AG08396 (cell line): Measurements from ENCODE around the gene ATL2.
A peak's percentile ranks its signal among the peaks of the same experiment; 100 is the strongest.
"Not testable (repeated sequence)": the region's sequence is repeated elsewhere in the genome, so short reads cannot be mapped to it uniquely, and the experiment has no call there.

Experiments
- DNase-seq: peaks from one replicate; pipeline ENCODE4 v3.0.0; 2012; ENCODE audit warnings: low spot score, mixed read lengths

ATL2 gene

GRCh38 chr2:38390947-38391346 lies 13.9 kb upstream of the ATL2 start:
- no peak for DNase-seq

DNA sequence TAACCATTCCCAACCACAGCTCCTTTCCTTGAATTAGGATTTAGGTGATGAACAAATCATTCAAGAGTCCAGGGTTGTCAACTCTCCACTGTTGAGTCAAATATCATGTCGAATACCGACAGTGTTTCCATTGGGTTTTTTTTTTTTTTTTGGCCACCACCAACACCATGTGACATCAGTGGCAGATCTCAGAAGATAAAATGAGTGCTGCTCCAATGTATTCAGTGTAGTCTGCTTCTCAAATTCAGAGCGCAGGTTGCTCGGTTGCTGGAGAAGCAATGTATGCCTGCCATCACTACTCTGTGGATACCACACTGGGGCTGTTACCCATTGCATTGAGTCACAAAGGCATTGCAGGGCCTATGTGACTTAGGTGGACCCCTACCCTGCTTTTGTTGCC lies 10.8 kb upstream of the ATL2 start:
- no peak for DNase-seq

DNA sequence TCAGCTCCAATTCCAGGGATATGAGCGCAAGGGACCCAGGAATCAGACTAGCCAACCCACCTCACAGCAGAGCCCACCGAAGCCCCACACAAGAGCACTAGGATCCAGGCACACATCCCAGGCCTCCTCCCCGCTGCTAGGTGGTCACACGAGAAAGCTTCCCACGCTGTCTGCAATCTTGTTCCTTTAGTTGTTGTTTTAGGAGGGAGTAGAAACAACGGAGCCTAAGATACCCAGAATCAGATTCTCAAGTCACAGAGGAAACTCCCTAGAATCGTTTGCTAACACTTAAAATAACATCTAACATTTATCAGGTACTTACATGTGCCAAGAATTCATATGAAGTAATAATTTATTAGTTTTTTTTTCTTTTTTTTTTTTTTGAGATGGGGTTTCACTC lies 9.7 kb upstream of the ATL2 start:
- no peak for DNase-seq

DNA sequence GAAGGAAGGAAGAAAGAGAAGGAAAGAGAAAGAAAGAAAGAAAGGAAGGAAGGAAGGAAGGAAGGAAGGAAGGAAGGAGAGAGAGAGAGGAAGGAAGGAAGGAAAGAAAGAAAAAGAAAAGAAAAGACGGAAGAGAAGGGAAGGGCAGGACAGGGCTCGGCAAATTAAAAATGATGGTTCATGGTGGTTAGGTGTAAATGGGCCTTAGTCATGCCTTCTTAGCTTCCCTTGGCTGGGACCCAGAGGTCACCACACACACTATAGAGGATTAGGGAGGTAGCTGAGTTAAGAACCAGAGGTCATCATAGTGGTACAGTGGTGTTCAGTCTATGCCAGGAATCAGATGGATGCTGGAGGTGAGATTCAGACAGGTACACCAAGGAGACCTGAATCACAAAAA lies 9.3 kb upstream of the ATL2 start:
- no peak for DNase-seq

GRCh38 chr2:38384338-38384737 lies 7.3 kb upstream of the ATL2 start:
- DNase-seq, result no peak

DNA sequence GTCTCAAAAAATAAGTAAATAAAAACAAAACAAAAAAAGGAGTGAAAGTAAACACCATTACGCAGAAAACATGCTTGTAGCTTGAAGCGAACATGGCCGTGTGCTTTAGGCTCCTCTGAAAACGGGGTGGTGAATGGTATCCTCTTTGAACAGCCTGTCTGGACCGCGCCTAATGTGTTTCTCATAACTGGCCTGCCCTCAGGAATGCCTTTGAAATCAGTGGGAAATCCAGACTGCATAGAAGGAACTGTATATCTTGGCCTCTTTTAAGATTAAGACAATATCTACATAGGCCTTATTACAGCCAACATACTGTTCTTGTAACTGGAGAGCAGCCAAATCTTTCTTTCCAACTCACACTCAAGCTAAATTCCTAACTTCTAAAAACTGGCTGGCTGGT lies 6.7 kb upstream of the ATL2 start:
- not testable (repeated sequence) for DNase-seq

DNA sequence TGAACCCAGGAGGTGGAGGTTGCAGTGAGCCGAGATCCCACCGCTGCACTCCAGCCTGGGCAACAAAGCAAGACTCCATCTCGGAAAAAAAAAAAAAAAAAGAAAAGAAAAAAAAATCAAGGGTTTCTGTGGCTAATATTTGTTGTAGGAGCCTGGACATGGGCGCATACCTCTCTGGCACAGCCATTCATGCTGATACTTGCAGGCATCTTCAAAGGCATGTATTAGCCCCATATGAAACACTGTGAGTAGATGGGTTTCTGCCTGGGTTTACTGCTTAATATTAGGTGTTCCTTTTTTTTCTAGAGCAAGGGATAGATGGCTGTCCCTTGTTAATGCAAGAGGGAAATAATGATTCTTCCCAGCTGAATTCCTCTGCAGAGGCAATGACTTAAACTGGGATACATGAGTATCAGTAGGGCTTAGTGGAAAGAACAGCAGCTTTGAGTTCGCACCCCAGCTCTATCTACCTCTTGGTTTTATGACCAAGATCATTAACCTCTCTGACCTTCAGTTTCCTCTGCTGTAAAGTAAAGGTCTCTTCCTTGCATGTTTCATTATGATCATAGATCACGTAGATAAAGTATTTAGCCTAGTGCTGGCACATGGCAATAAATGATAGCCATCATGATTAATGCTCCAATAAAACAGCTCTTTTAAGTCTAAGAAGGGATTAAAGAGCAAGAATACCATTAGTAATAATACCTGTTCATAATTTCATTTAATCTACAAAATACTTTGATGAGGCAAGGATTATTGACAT lies 4.5 kb upstream of the ATL2 start:
- DNase-seq, result no peak

- no peak for DNase-seq
These were observed 3.5 kb upstream of the ATL2 start for GRCh38 chr2:38380397-38381130.

DNA sequence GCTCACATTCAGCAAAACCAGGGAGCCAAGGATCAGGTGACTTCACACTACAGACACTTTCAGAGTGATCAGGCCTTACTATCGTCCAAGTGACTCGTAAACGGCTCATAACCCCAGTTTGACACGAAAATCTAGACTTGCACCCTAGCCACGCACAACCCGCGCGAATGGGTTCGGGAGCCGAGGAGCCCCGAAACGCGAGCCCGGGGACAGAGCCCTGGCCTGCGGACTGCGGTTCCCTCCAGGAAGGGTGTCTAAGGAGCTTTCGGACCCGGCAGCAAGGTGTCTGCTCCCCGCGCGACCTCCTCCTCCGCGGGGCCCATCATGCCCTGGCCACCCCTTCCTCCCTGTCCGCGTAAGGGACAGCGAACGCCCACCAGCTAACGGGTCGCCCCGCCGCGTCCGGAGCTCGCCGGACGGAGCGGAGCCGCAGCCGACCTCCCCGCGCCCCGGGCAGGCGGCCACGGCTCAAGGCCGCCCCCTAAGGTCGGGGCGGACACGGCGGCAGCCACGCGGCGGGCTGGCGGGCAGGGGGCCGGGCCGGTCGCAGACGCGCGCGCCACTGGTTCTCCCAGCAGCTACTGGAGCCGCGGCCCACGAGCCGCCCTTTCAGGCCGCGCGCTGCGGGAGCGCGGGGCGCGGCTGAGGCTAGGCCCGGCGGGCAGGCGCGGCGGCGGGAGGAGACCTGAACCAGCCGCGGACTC lies 575 bp downstream of the ATL2 start:
- peak; percentile 91 for DNase-seq

DNA sequence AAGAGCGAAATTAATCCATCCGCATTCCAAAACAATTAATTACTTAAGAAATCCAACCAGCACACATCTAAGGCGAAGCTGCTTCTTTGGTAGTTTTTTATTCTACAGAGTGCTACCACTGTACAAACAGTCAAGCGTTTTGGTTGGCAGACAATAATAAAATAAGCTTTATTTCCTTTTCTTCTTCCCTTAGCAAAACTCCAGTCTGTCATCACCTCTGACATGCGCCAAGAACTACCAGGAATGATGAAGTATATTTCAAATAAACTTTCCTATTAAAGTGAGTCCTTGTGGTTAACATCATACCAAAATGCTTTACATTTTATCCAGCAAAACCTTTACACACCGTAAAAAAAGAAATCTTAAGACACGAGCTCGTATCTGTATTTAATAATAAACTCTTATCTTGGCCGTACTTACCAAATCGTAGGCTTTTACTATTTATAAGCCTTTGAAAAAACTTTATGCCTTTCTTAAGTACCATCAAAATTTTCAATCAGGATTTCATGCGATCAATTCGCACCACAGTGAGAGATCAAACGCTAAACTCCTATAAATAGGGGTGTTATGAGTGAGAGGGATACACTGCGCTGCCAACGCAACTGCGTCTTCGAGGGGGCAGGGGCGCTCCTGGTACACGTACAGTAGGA lies 1.3 kb downstream of the ATL2 start:
- no peak for DNase-seq

- DNase-seq, result no peak
These were observed 2.1 kb downstream of the ATL2 start for GRCh38 chr2:38374984-38375383.

- no peak for DNase-seq
These were observed 5.8 kb downstream of the ATL2 start for GRCh38 chr2:38371235-38371634.

- no peak for DNase-seq
These were observed 6.4 kb downstream of the ATL2 start for GRCh38 chr2:38370664-38371063.

DNA sequence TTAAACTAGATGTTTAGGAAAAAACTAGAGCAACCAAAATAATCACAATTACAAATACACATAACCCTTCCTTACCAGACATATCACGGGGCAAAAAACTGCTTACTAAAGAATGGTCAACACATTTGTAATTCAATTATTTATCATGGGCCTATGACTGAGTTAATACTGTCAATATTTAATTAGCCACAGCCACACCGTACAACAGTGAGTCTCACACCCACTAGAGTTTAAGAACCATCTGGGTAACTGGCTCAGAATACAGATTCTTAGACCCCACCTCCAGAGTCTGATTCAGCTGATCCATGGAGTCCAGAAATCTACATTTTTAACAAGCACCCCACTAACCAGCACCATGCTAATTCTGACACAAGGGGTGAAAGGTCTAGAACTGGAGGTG lies 14.8 kb downstream of the ATL2 start:
- no peak for DNase-seq

GRCh38 chr2:38360177-38360576 lies 16.9 kb downstream of the ATL2 start:
- DNase-seq, result no peak

GRCh38 chr2:38353402-38353801 lies 23.7 kb downstream of the ATL2 start:
- DNase-seq, result no peak

- DNase-seq, result no peak
These were observed 24.7 kb downstream of the ATL2 start for GRCh38 chr2:38352336-38352735.

- no peak for DNase-seq
These were observed 31.6 kb downstream of the ATL2 start for GRCh38 chr2:38345323-38346038.

- no peak for DNase-seq
These were observed 32.3 kb downstream of the ATL2 start for GRCh38 chr2:38344813-38345212.

DNA sequence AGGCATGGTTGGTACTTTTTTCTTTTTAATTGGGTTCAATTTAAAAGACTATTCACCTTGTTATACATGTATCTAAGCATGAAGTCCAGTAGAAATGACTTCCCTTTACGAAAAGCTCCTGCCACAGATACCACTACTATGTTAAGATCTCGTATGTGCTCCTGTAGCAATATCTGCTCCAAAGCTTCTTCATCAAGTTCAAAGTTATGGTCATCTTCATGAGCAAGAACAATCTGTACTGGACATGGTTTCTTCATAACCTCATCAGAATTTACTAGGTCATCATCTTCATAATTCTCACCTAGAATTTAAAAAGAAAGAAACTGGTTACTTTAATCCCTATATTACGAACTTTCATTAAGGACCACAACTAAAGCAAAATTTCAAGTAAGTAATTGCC lies 33.9 kb downstream of the ATL2 start:
- DNase-seq, result no peak

DNA sequence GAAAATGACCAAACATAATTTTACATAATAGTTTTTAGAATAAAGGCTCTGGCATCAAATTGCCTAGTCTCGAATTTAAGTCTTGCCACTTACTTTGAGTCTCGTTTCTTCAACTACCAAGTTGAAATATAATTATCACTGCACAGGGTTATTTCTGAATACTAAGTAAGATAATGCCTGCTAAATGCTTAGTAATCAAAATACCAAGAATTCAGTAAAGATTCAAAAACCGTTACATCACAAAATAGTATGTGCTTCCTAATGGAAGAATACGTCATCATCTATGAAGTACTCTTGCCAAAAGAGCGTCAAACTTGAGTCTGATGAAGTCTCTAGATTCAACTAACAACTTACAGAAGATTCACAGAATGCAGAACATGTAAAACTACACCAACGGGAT lies 40.5 kb downstream of the ATL2 start:
- DNase-seq, result no peak

- DNase-seq, result no peak
These were observed 46.3 kb downstream of the ATL2 start for GRCh38 chr2:38330754-38331153.
